GM23338 (cell line): ENCODE results near the gene WNT2B. TPM values are rescaled to one million over a fixed set of nuclear protein-coding genes. Genes with fewer than 3 reads are reported as not detected.

Experiments used
- ATAC-seq: fragments of 200-7000 bp; cut with Tn5 transposase; 3 replicates; pipeline ENCODE4 v1.9.1; 2020
- DNase-seq: peaks from one replicate; pipeline ENCODE4 v3.0.0-alpha.2; 2015; ENCODE audit warnings: low spot score
- H2AFZ ChIP-seq: fragments of 200-600 bp; sonication (generic); 2 replicates; pipeline ENCODE4 v1.8.0; 2016; ENCODE audit warnings: antibody characterized with exemption, mild to moderate bottlenecking, moderate library complexity
- H3F3A ChIP-seq: fragments of 200-600 bp; sonication (generic); replicated peaks from 2 replicates; pipeline ENCODE4 v1.8.0; 2017; ENCODE audit warnings: antibody characterized with exemption, mixed run types, low read depth
- H3K27ac ChIP-seq: fragments of 200-600 bp; sonication (generic); 2 replicates; pipeline ENCODE4 v1.6.1; 2016; ENCODE audit warnings: low read depth
- H3K27me3 ChIP-seq: fragments of 200-600 bp; sonication (generic); 2 replicates; pipeline ENCODE4 v1.8.0; 2016; ENCODE audit warnings: mild to moderate bottlenecking, mixed run types, moderate library complexity; ENCODE audit not compliant: insufficient read depth
- H3K36me3 ChIP-seq: fragments of 200-600 bp; sonication (generic); 2 replicates; pipeline ENCODE4 v1.8.0; 2016; ENCODE audit warnings: mild to moderate bottlenecking; ENCODE audit not compliant: insufficient read depth
- H3K4me1 ChIP-seq: fragments of 200-600 bp; sonication (generic); 2 replicates; pipeline ENCODE4 v1.8.0; 2016; ENCODE audit warnings: mild to moderate bottlenecking, moderate library complexity; ENCODE audit not compliant: insufficient read depth
- H3K4me2 ChIP-seq: fragments of 200-600 bp; sonication (generic); 2 replicates; pipeline ENCODE4 v1.7.1; 2017; ENCODE audit warnings: mixed run types
- H3K4me3 ChIP-seq: fragments of 200-600 bp; sonication (generic); 2 replicates; pipeline ENCODE4 v1.6.1; 2016; ENCODE audit warnings: mixed run types
- H3K79me2 ChIP-seq: fragments of 200-600 bp; sonication (generic); replicated peaks from 2 replicates; pipeline ENCODE4 v1.8.0; 2017; ENCODE audit warnings: mild to moderate bottlenecking; ENCODE audit not compliant: insufficient read depth
- H3K9me2 ChIP-seq: fragments of 200-600 bp; sonication (generic); 2 replicates; pipeline ENCODE4 v1.8.0; 2017; ENCODE audit not compliant: insufficient read depth
- H4K20me1 ChIP-seq: fragments of 200-600 bp; sonication (generic); replicated peaks from 2 replicates; pipeline ENCODE4 v1.8.0; 2017; ENCODE audit warnings: mild to moderate bottlenecking; ENCODE audit not compliant: insufficient read depth
- H3K27ac Mint-ChIP-seq: 2 replicates; pipeline ENCODE4 v1.8.0; 2020; ENCODE audit warnings: inconsistent platforms, mild to moderate bottlenecking, moderate library complexity, mixed read lengths
- H3K27me3 Mint-ChIP-seq: 3 replicates; pipeline ENCODE4 v1.8.0; 2022; ENCODE audit warnings: low read depth, mild to moderate bottlenecking, moderate library complexity, mixed read lengths, inconsistent platforms; ENCODE audit not compliant: insufficient read depth, poor library complexity
- H3K36me3 Mint-ChIP-seq: 3 replicates; pipeline ENCODE4 v1.8.0; 2021; ENCODE audit warnings: low read depth, mild to moderate bottlenecking, inconsistent platforms, moderate library complexity, mixed read lengths
- H3K4me1 Mint-ChIP-seq: 3 replicates; pipeline ENCODE4 v1.8.0; 2020; ENCODE audit warnings: mild to moderate bottlenecking, inconsistent platforms, mixed read lengths
- H3K4me3 Mint-ChIP-seq: 3 replicates; pipeline ENCODE4 v1.8.0; 2021; ENCODE audit warnings: moderate library complexity, mild to moderate bottlenecking, inconsistent platforms, mixed read lengths
- H3K9me3 Mint-ChIP-seq: 3 replicates; pipeline ENCODE4 v1.8.0; 2020; ENCODE audit warnings: moderate library complexity, mild to moderate bottlenecking, inconsistent platforms, mixed read lengths
- CREB1 ChIP-seq: fragments of 250-450 bp; sonication (Bioruptor Pico); IDR thresholded peaks from 2 replicates; pipeline ENCODE4 v1.5.0; 2020; ENCODE audit warnings: low read depth, mild to moderate bottlenecking, moderate library complexity
- CTCF ChIP-seq, 2 experiments: fragments of 200-600 bp in 1 of 2; sonication (generic) in 1 of 2; conservative IDR thresholded peaks; 2 replicates each; pipeline versions ENCODE4 v1.5.1 to v1.6.1; 2016 to 2017; ENCODE audit warnings: antibody characterized with exemption in 2 of 2, low read depth in 2 of 2, mild to moderate bottlenecking in 2 of 2, moderate library complexity in 1 of 2
- ETS1 ChIP-seq: IDR thresholded peaks from 2 replicates; pipeline ENCODE4 v1.6.1; 2016; ENCODE audit warnings: antibody characterized with exemption
- EZH2 ChIP-seq: fragments of 200-600 bp; sonication (generic); IDR thresholded peaks from one replicate; pipeline ENCODE4 v1.8.0; 2017; ENCODE audit warnings: antibody characterized with exemption, mild to moderate bottlenecking, low read depth; ENCODE audit not compliant: unreplicated experiment
- EZH2phosphoT487 ChIP-seq: fragments of 200-600 bp; sonication (generic); IDR thresholded peaks from one replicate; pipeline ENCODE4 v1.8.1; 2018; ENCODE audit warnings: antibody characterized with exemption; ENCODE audit not compliant: unreplicated experiment
- JUNB ChIP-seq: IDR thresholded peaks from one replicate; pipeline ENCODE4 v1.6.1; 2016; ENCODE audit warnings: antibody characterized with exemption; ENCODE audit not compliant: unreplicated experiment
- POLR2AphosphoS5 ChIP-seq: IDR thresholded peaks from 2 replicates; pipeline ENCODE4 v1.6.1; 2016; ENCODE audit warnings: antibody characterized with exemption, low read depth
- REST ChIP-seq: IDR thresholded peaks from one replicate; pipeline ENCODE4 v1.6.1; 2018; ENCODE audit warnings: antibody characterized with exemption; ENCODE audit not compliant: unreplicated experiment
- STAT1 ChIP-seq: IDR thresholded peaks from one replicate; pipeline ENCODE4 v1.6.1; 2016; ENCODE audit warnings: antibody characterized with exemption; ENCODE audit not compliant: unreplicated experiment
- ZNF114 ChIP-seq: fragments of 250-450 bp; sonication (Bioruptor Pico); IDR thresholded peaks from 2 replicates; pipeline ENCODE4 v1.5.0; 2020; ENCODE audit warnings: mild to moderate bottlenecking, moderate library complexity
- ZNF331 ChIP-seq: fragments of 250-450 bp; sonication (Bioruptor Pico); IDR thresholded peaks from 2 replicates; pipeline ENCODE4 v1.5.0; 2020; ENCODE audit warnings: low read depth, mild to moderate bottlenecking, moderate library complexity
- polyA plus RNA-seq: library from polyadenylated mRNA; unstranded; fragments of >200 nt; fragmentation: Nextera tagmentation; extraction: Ambion mirVana; gene quantifications from 2 replicates; pipeline ENCODE4 v1.2.1, GENCODE V29; 2016
- total RNA-seq: library from RNA; depleted of rRNA; stranded (reverse); fragments of >200 nt; shearing (Covaris generic); gene quantifications from 2 replicates; pipeline ENCODE4 v1.2.3, GENCODE V29; 2014

WNT2B gene
- total and polyA plus RNA-seq, 2 experiments from 2014 or later, result 0.50 to 0.90 TPM

GRCh38 chr1:112505878-112506277, 2.9 kb upstream of the WNT2B start:
- H3K79me2 ChIP-seq, result no peaks in the 10 kb centered on the region
- no peak for TF ChIP-seq POLR2AphosphoS5
- TF ChIP-seq JUNB, result no peak
- TF ChIP-seq REST, result no peak
- no peak for TF ChIP-seq CTCF (conservative IDR thresholded peaks at IDR 0.05; ENCODE audit: low read depth in 2 of 2)
- no peak for TF ChIP-seq CREB1 (CRISPR knock-in tag)
- TF ChIP-seq ZNF114 (CRISPR knock-in tag), result no peak
- TF ChIP-seq EZH2, result no peak
- no peak for TF ChIP-seq ZNF331 (CRISPR knock-in tag)
- no peak for TF ChIP-seq EZH2phosphoT487
- no peak for TF ChIP-seq STAT1
- TF ChIP-seq ETS1, result no peak
- H3K36me3 Mint-ChIP-seq, result no peaks in the 10 kb centered on the region; the same call in 2 of the 3 replicates
- H3K9me2 ChIP-seq, result no peaks in the 10 kb centered on the region
- H3K27me3 ChIP-seq, result peaks cover 99% of the 10 kb centered on the region
- DNase-seq (no peak), ATAC-seq (no peak)
- no peak overlapping the region for H2AFZ ChIP-seq
- H3F3A ChIP-seq, result peaks cover 7% of the 10 kb centered on the region; the same call in 1 of the 2 replicates
- H3K27me3 Mint-ChIP-seq, result peaks cover 76% of the 10 kb centered on the region
- no peak overlapping the region for H3K27ac ChIP-seq
- H3K4me1 ChIP-seq, result peaks cover 40% of the 10 kb centered on the region
- no peaks in the 10 kb centered on the region for H3K36me3 ChIP-seq
- no peak overlapping the region for H3K4me3 ChIP-seq
- H3K4me1 Mint-ChIP-seq, result peaks cover 48% of the 10 kb centered on the region
- no peak overlapping the region for H3K4me2 ChIP-seq
- no peaks in the 10 kb centered on the region; the same call in 1 of the 3 replicates for H3K9me3 Mint-ChIP-seq
- no peak overlapping the region for H3K4me3 Mint-ChIP-seq
- H4K20me1 ChIP-seq, result peaks cover 4% of the 10 kb centered on the region; the same call in 1 of the 2 replicates
- no peak overlapping the region for H3K27ac Mint-ChIP-seq
